Mesodermal cell (in vitro differentiated cells): Measurements from ENCODE around the gene ANKRD11.

Source experiments
- H3K27ac ChIP-seq: 2 replicates; pipeline ENCODE4 v1.7.0; 2013; ENCODE audit warnings: mild to moderate bottlenecking, low read depth, low read length, moderate library complexity; ENCODE audit not compliant: severe bottlenecking
- H3K36me3 ChIP-seq: 2 replicates; pipeline ENCODE4 v1.7.1; 2013; ENCODE audit warnings: mild to moderate bottlenecking, low read length, moderate library complexity; ENCODE audit not compliant: control insufficient read depth, insufficient read depth
- H3K4me1 ChIP-seq: one replicate; pipeline ENCODE4 v1.7.1; 2013; ENCODE audit warnings: mild to moderate bottlenecking, low read length; ENCODE audit not compliant: insufficient read depth, control insufficient read depth, poor library complexity, severe bottlenecking
- H3K4me3 ChIP-seq: 2 replicates; pipeline ENCODE4 v1.7.0; 2013; ENCODE audit warnings: low read length, control low read depth, mild to moderate bottlenecking; ENCODE audit not compliant: insufficient read depth, poor library complexity, severe bottlenecking; ENCODE audit errors: extremely low read depth
- H3K9me3 ChIP-seq: 2 replicates; pipeline ENCODE4 v1.7.1; 2013; ENCODE audit warnings: mild to moderate bottlenecking, low read length, moderate library complexity; ENCODE audit not compliant: control insufficient read depth
- WGBS, 2 experiments: methylation state at CpG; one replicate each; pipeline ENCODE4 v1.1.5; 2013; ENCODE audit warnings: missing lambda C conversion rate in 2 of 2; ENCODE audit not compliant: insufficient coverage in 2 of 2; 5-methylcytosine and 5-hydroxymethylcytosine counted together

The ANKRD11 gene

DNA sequence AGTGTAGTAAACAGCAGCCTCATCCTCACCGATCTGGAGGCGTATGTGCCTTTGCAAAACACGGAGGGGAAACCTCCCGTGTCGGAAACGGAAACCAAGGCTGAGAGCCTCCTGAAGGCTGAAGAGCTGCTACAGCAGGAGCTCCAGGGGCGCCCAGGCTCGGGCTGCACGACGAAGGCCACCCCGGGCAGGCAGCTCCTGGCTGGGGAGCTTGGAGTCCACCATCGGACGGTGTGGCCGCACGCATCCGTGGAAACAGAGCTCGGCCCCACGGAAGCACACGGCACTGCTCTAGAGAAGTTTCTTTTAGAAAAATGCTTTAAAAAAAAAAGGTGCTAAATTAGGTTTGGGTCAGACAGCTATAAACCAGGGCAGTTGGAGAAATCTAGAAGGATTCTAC lies 201.4 kb downstream of the ANKRD11 start:
- Histone ChIP-seq H3K4me3 (no peak overlapping the region), H3K27ac (no peak overlapping the region), H3K4me1 (no peaks in the 10 kb centered on the region), H3K36me3 (peaks cover 68% of the 10 kb centered on the region), H3K9me3 (no peaks in the 10 kb centered on the region)
- 94 to 96% methylated on average over 14 to 19 of the region's 19 CpGs for WGBS, 2 experiments

DNA sequence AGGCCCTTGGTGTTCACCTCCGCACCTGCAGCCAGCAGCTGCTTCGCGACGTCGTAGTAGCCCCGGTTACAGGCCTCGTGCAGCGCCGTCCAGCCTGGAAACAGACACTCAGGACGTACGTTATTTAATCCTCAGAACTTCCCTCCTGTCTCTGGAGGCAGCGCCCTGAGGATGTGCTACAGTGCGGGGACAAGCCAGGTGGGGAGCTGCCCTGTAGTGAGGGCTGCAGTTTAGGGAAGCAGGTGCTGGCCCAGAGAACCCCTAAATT lies 201.8 kb downstream of the ANKRD11 start:
- H3K9me3 ChIP-seq: no peaks in the 10 kb centered on the region
- H3K27ac ChIP-seq: no peak overlapping the region
- no peak overlapping the region for H3K4me3 ChIP-seq
- H3K4me1 ChIP-seq: no peaks in the 10 kb centered on the region
- WGBS, 2 experiments: 96 to 98% methylated on average over 11 to 13 of the region's 13 CpGs
- peaks cover 70% of the 10 kb centered on the region for H3K36me3 ChIP-seq

DNA sequence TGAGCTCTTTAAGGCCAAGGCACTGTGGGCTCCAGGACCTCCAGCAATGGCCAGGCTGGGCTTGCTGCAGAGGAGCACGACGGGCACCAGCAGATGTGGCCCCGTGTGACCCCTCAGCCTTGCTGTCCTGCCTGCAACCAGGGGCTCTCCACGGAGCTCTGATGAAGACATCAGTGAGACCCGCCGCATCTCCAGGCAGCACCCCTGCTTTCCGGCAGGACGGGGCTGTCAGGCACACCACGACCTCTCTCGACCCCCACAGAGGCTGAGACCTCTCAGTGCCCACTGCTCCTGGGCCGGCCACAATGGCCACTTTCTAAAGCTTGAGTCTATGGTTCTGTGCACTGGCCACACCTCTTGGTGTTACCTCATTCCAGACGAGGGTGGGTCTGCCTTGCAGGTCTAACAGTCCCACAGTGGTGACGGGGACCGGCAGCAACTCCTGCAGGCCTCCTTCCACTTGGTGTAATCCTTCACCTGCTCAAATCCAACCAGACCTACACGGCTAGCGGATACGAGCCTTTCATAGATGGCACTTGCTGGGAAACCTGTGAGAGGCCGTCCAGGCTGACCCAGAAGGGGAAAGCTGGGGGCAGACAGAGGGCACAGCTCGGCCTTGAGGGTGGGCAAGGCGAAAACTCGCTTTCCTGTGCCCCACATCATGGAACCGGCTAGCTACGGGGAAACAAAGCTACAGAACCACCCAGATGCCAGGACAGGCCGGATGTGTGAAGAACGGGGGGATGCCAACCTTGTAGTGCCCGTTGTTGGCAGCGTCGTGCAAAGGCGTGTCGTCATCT lies 202.4 kb downstream of the ANKRD11 start:
- Histone ChIP-seq H3K4me1 (peaks cover 2% of the 10 kb centered on the region), H3K4me3 (no peak overlapping the region), H3K27ac (no peak overlapping the region), H3K9me3 (no peaks in the 10 kb centered on the region), H3K36me3 (peaks cover 72% of the 10 kb centered on the region)
- 96 to 99% methylated on average over 30 of the region's 30 CpGs for whole genome bisulfite sequencing, 2 experiments

DNA sequence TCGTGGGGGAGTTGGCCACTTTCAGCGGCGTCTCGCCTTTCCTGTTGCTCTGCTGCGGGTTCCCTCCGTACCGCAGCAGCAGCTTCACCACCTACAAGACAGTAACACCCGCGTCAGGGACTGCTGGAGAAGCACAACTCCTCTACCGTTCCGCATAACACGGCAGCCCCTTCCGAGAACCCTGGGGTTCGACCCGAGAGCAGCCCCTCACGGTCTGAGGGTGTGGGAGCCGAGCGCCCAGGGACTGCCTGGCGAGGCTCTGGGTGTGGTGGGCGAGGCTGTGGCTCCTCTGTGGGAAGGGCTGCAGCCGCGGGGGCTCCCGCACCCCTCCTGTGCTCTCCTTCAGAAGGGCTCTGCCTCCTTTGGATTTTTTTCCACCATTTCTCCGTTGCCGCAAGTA lies 204.3 kb downstream of the ANKRD11 start:
- peaks cover 85% of the 10 kb centered on the region for H3K36me3 ChIP-seq
- H3K4me3 ChIP-seq: no peak overlapping the region
- H3K27ac ChIP-seq: no peak overlapping the region
- 92 to 93% methylated on average over 17 to 19 of the region's 25 CpGs for WGBS, 2 experiments
- H3K4me1 ChIP-seq: peaks cover 10% of the 10 kb centered on the region
- H3K9me3 ChIP-seq: no peaks in the 10 kb centered on the region

DNA sequence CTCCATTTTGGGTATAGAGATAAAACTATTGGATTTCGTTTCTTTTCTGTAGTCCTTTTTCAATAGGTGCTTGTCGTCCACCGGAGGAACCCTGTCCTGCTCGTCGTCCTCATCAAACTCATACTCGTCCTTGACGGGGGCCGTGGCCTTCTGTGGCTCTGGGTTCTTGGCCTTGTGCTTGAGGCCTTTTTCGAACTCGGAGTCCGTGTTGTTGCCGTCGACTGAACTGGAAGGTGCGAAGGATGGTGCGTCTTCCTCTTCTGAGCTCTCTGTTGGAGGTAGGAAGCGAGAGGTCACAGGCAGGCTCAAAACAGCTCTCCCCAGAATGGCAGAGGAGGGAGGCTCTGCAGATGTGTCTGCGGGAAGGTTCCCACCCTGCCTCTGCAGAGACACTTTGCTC lies 205.0 kb downstream of the ANKRD11 start:
- Histone ChIP-seq H3K9me3 (no peaks in the 10 kb centered on the region), H3K36me3 (peaks cover 86% of the 10 kb centered on the region)
- 96 to 97% methylated on average over 15 to 16 of the region's 17 CpGs for WGBS, 2 experiments

DNA sequence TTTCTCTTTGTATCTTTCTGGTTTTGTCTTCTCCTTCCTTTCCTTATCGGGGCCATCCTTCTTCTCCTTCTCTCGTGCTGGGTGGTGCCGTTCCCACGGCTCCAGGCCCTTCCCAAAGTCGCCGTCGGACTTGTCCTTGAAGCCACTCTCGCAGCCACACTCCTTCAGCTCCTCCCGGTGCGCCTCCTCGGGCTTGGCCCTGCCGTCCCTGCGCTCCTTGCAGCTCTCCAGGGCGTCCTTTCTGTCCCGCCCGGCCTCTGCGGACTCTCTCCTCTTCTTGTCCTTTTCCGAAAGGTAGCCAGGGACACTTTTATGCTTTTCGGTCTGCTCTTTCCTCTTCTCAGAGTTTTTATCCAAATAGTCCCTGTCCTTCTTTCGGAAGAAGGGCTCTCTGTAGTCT lies 206.9 kb downstream of the ANKRD11 start:
- Histone ChIP-seq H3K4me3 (no peak overlapping the region), H3K36me3 (peaks cover 90% of the 10 kb centered on the region), H3K4me1 (peaks cover 10% of the 10 kb centered on the region), H3K9me3 (no peaks in the 10 kb centered on the region), H3K27ac (no peak overlapping the region)
- 85 to 86% methylated on average over 18 to 20 of the region's 20 CpGs for WGBS, 2 experiments

More for the DNA sequence above, 205.0 kb downstream of the ANKRD11 start:
- Histone ChIP-seq H3K4me1 (peaks cover 10% of the 10 kb centered on the region), H3K27ac (no peak overlapping the region), H3K4me3 (no peak overlapping the region)

DNA sequence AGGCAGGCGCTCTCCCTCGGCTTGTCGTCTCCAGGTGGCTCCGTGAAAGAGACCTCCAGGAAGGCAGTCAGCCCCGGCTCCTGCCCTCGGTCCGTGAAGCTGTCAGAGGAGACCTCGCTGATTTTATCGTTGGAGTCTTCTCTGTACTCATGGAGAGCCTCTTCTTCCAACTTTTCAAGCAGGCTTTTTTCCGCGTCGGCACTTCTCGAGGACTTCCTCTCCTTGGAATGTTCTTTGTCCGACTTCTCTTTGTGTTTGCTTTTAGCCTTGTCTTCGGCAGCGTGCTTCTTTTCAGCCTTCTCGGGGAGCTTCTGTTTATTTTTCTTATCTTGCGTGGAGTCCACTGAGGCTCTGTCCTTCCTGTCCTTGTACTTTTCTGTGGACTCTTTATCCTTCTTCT lies 207.8 kb downstream of the ANKRD11 start:
- Histone ChIP-seq H3K36me3 (peaks cover 90% of the 10 kb centered on the region), H3K9me3 (no peaks in the 10 kb centered on the region), H3K27ac (peak overlapping the region; percentile 41), H3K4me1 (peaks cover 10% of the 10 kb centered on the region), H3K4me3 (no peak overlapping the region)
- 96 to 97% methylated on average over 17 to 18 of the region's 18 CpGs for WGBS, 2 experiments

DNA sequence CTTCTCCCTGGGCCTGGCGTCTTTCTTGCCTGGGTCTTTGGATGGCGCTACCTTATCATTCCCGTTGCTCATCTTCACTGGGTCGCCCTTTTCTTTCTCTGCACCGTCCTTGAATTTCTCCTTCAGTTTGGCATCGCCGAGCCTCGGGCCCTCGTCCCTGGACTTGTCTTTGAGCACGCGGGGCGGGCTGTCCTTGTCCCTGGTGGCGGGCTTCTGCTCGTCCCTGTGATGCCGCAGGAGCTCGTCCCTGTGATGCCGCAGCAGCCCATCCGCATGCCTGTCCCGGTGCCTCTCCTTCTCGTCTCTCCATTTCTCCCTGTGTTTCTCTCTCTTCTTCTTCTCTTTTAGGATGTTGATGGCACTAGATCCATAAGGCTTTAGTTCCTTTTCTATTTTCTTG lies 208.5 kb downstream of the ANKRD11 start:
- Histone ChIP-seq H3K36me3 (peaks cover 89% of the 10 kb centered on the region), H3K4me3 (no peak overlapping the region), H3K4me1 (peaks cover 10% of the 10 kb centered on the region), H3K9me3 (no peaks in the 10 kb centered on the region), H3K27ac (no peak overlapping the region)
- WGBS, 2 experiments: 91 to 98% methylated on average over 15 to 20 of the region's 20 CpGs

DNA sequence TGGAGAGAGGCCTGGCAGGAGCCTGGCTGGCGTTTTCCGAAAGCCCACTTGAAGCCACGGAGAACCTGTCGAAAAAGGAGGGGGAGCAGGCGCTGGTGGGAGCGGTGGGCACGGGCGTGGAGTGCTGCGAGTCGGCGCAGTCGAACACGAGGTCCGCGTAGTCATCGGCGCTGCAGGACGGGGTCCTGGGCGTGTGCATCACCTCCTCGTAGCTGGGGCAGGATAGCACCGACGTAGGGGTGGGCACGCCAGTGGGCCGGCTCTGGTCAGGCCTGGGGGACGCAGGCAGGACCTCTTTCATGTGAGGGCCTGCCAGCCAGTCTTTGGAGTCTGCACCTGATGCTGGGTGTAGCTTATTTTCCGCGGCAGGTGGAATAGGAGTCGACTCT lies 209.2 kb downstream of the ANKRD11 start:
- H3K27ac ChIP-seq: no peak overlapping the region
- H3K4me3 ChIP-seq: no peak overlapping the region
- WGBS, 2 experiments: 95 to 96% methylated on average over 28 of the region's 28 CpGs
- peaks cover 87% of the 10 kb centered on the region for H3K36me3 ChIP-seq
- peaks cover 10% of the 10 kb centered on the region for H3K4me1 ChIP-seq
- H3K9me3 ChIP-seq: no peaks in the 10 kb centered on the region

DNA sequence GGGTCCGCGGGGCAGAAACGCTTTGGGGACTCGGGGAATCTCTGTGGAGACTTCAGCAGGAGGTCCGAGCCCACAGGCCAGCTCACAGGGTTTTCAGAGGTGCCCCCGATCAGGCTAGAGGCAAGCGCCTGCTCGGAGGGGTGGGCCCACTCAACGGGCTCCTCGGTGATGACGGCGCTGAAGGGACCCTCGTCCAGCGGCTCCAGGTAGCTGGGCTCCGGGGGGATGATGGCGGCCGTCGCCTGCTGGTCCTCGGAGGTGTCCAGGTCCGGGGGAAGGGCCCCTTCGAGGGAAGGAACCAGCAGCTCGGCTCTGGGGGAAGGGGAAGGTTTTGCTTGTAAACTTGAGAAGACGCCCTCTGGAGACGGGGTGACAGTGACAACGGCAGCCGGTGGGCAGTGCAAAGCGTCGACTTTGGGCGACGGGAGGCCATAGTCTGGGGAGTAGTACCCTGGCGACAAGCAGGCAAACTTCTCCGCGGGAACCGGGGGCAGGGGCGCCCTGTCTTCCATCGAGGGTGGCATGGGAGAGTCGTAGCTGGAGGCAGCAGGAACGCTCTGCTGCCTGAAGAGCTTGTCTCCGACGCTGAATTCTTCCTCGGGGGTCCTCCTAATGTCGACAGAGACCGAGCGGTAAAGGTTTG lies 209.7 kb downstream of the ANKRD11 start:
- WGBS, 2 experiments: 95 to 98% methylated on average over 39 to 44 of the region's 44 CpGs
- Histone ChIP-seq H3K27ac (no peak overlapping the region), H3K4me1 (peaks cover 10% of the 10 kb centered on the region), H3K9me3 (no peaks in the 10 kb centered on the region), H3K4me3 (no peak overlapping the region), H3K36me3 (peaks cover 87% of the 10 kb centered on the region)
